Mesothelial cell of epicardium (in vitro differentiated cells): ENCODE measurements around the gene PIK3CG. TPM values are rescaled to one million over a fixed set of nuclear protein-coding genes. Genes with fewer than 3 reads are reported as not detected.

Experiments
- DNase-seq, 2 experiments: peaks; one replicate each; pipeline ENCODE4 v3.0.0; 2021; ENCODE audit warnings: low spot score in 2 of 2; ENCODE audit not compliant: unreplicated experiment in 2 of 2
- H3K27ac Mint-ChIP-seq: 2 replicates; pipeline ENCODE4 v1.8.0; 2021; ENCODE audit warnings: mixed read lengths
- H3K27me3 Mint-ChIP-seq: 2 replicates; pipeline ENCODE4 v1.8.0; 2021; ENCODE audit warnings: low read depth, mixed read lengths
- H3K36me3 Mint-ChIP-seq: 2 replicates; pipeline ENCODE4 v1.8.0; 2021; ENCODE audit warnings: mixed read lengths
- H3K4me1 Mint-ChIP-seq: 2 replicates; pipeline ENCODE4 v1.8.0; 2021; ENCODE audit warnings: mixed read lengths
- H3K4me3 Mint-ChIP-seq: 2 replicates; pipeline ENCODE4 v1.8.0; 2021; ENCODE audit warnings: mild to moderate bottlenecking, moderate library complexity, mixed read lengths
- H3K9me3 Mint-ChIP-seq: 2 replicates; pipeline ENCODE4 v1.8.0; 2021; ENCODE audit warnings: mixed read lengths
- CTCF ChIP-seq: fragments of 200-600 bp; sonication (generic); IDR thresholded peaks from one replicate; pipeline ENCODE4 v1.5.0; 2021; ENCODE audit warnings: antibody characterized with exemption; ENCODE audit not compliant: unreplicated experiment
- total RNA-seq: library from RNA; stranded (reverse); gene quantifications from 3 replicates; pipeline ENCODE4 v1.2.1, GENCODE V29; 2021

Gene PIK3CG
- total RNA-seq, 1 donor from 2014 or later, result 0.09 TPM

- Mint-ChIP-seq H3K9me3 (no peaks in the 10 kb centered on the region), H3K27me3 (peaks cover 11% of the 10 kb centered on the region), H3K4me1 (peaks cover 6% of the 10 kb centered on the region), H3K4me3 (no peak overlapping the region), H3K27ac (no peak overlapping the region), H3K36me3 (no peaks in the 10 kb centered on the region)
- no peak for TF ChIP-seq CTCF
- no peak for DNase-seq
Measured at GRCh38 chr7:106839511-106839910, 25.6 kb upstream of the PIK3CG start.

- Mint-ChIP-seq H3K9me3 (no peaks in the 10 kb centered on the region), H3K27me3 (peaks cover 19% of the 10 kb centered on the region), H3K36me3 (no peaks in the 10 kb centered on the region), H3K4me1 (peaks cover 6% of the 10 kb centered on the region), H3K4me3 (no peak overlapping the region), H3K27ac (no peak overlapping the region)
- no peak for TF ChIP-seq CTCF
- DNase-seq, result no peak
Measured at GRCh38 chr7:106840342-106840741, 24.7 kb upstream of the PIK3CG start.

GRCh38 chr7:106841896-106842390 is 23.1 kb upstream of the PIK3CG start:
- H3K4me3 Mint-ChIP-seq, result no peak overlapping the region
- no peaks in the 10 kb centered on the region for H3K36me3 Mint-ChIP-seq
- DNase-seq, result no peak
- H3K4me1 Mint-ChIP-seq, result peaks cover 6% of the 10 kb centered on the region
- H3K27ac Mint-ChIP-seq, result no peak overlapping the region
- peaks cover 28% of the 10 kb centered on the region for H3K27me3 Mint-ChIP-seq
- H3K9me3 Mint-ChIP-seq, result no peaks in the 10 kb centered on the region
- TF ChIP-seq CTCF, result no peak

GRCh38 chr7:106844279-106844997 is 20.6 kb upstream of the PIK3CG start:
- H3K9me3 Mint-ChIP-seq, result no peaks in the 10 kb centered on the region

GRCh38 chr7:106848049-106848448 is 17.0 kb upstream of the PIK3CG start:
- no peak for DNase-seq
- no peak for TF ChIP-seq CTCF
- H3K4me1 Mint-ChIP-seq, result peaks cover 6% of the 10 kb centered on the region
- no peak overlapping the region for H3K27ac Mint-ChIP-seq
- peaks cover 7% of the 10 kb centered on the region for H3K9me3 Mint-ChIP-seq
- peaks cover 34% of the 10 kb centered on the region for H3K27me3 Mint-ChIP-seq
- no peaks in the 10 kb centered on the region for H3K36me3 Mint-ChIP-seq
- H3K4me3 Mint-ChIP-seq, result no peak overlapping the region

More at GRCh38 chr7:106844279-106844997, 20.6 kb upstream of the PIK3CG start:
- no peak overlapping the region for H3K4me3 Mint-ChIP-seq
- no peak for TF ChIP-seq CTCF
- no peak for DNase-seq
- no peak overlapping the region for H3K27ac Mint-ChIP-seq
- H3K4me1 Mint-ChIP-seq, result peaks cover 6% of the 10 kb centered on the region
- H3K27me3 Mint-ChIP-seq, result peaks cover 34% of the 10 kb centered on the region
- no peaks in the 10 kb centered on the region for H3K36me3 Mint-ChIP-seq
